Smooth muscle cell of the umbilical artery (primary cell): ENCODE data around the gene FLG2. TPM values are rescaled to one million over a fixed set of nuclear protein-coding genes. Genes with fewer than 3 reads are reported as not detected.

ENCODE experiments used
- total RNA-seq: library from RNA; depleted of rRNA; stranded (reverse); fragments of >200 nt; gene quantifications from 2 replicates; pipeline ENCODE4 v1.2.3, GENCODE V29; 2014

The FLG2 gene
- total RNA-seq = not detected in 2 replicates

GRCh38 chr1:152359906-152360305 is at the start of gene FLG2:
TSS of gene FLG2 (minus strand) at chr1:152360006. CDS start at chr1:152358884, 1,122 bp downstream.

DNA sequence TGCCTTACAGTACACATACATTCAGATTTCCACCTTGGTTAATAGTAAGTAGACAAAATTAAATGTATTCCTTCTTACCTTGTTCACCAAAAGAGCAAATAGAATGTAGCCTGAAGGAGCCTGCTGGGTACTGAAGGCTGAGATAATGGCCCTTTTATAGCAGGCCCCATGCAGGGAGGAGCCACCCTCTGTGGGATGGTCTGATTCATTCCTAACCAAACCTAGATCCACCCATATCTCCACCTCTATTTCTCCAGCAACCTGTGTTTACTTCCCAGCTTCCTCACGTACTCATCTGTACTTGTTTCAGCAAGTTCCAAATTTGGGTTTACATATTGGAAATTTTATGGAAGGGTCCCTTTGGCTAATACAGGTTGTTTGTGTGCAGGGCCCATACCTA is 34.7 kb downstream of the FLG2 start, which contains the start of gene FLG:
Gene FLG (minus strand): TSS at position 129 of the 400 bp plus-strand sequence. CDS start 9,783 bp downstream, outside the sequence.

Other genes with a start within 250 kb of the FLG2 start
- not detected in 2 replicates for gene TCHH, start 244.6 kb downstream of the FLG2 start, total RNA-seq
- not detected in 2 replicates for gene RPTN, start 200.8 kb downstream of the FLG2 start, total RNA-seq
- gene HRNR, start 135.8 kb downstream of the FLG2 start, total RNA-seq = not detected in 2 replicates
- under 0.01 and 0.09 TPM in 2 replicates for gene FLG, start 34.8 kb downstream of the FLG2 start, total RNA-seq
- not detected in 2 replicates for gene CRNN, start 54.3 kb upstream of the FLG2 start, total RNA-seq
- gene LCE5A, start 150.8 kb upstream of the FLG2 start, total RNA-seq = not detected in 2 replicates
- gene CRCT1, start 154.5 kb upstream of the FLG2 start, total RNA-seq = not detected in 2 replicates
- gene LCE3E, start 206.8 kb upstream of the FLG2 start, total RNA-seq = not detected in 2 replicates
- not detected in 2 replicates for gene LCE3D, start 220.5 kb upstream of the FLG2 start, total RNA-seq
- gene LCE3C, start 240.2 kb upstream of the FLG2 start, total RNA-seq = not detected in 2 replicates